GM12874 (cell line): ENCODE measurements around the gene XRN2.

Experiments
- CTCF ChIP-seq: IDR thresholded peaks from 2 replicates; pipeline ENCODE4 v1.5.1; 2011; ENCODE audit warnings: low read depth, mild to moderate bottlenecking, control low read depth, low read length, moderate library complexity; ENCODE audit not compliant: insufficient read depth

Gene XRN2

DNA sequence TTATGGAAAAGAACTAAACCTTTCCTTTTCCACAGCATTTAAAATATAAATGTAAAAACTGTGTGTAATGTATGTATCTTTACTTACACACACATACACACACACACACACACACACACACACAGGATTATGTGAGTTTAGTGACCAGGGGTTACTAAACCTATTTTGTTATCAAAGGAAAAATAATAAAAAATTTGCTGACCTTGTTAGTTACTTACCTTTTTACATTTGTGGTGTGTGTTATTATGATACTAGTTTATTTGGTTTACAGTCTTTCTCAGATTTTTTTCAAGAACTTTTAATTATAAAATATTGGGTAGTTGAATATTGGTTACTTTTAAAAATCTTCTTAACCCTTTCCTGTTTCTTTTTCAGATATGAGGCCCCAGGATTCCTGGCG is 78.5 kb downstream of the XRN2 start:
- no peak for TF ChIP-seq CTCF

DNA sequence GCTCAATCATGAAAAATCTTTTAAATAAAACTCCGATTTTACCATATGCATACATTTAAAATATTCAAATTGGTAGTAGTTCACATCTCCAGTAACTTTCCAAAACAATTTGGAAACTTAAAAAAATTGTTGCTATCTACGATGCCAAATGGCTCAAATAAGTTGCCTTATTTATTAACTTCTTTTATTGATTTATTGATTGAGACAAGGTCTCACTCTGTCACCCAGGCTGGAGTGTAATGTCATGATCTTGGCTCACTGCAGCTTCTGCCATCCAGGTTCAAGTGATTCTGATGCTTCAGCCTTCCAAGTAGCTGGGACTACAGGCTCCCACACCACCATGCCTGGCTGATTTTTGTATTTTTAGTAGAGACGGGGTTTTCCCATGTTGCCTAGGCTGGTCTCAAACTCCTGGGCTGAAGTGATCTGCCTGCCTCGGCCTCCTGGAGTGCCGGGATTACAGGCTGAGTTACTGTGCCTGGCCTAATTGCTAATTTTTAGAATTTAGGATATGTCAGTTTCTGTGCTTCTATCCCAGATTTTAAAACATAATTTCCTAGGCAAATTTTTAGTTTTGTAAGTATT is 81.3 kb downstream of the XRN2 start:
- TF ChIP-seq CTCF: no peak

- no peak for TF ChIP-seq CTCF
Measured at GRCh38 chr20:21386111-21386510, 83.0 kb downstream of the XRN2 start.

DNA sequence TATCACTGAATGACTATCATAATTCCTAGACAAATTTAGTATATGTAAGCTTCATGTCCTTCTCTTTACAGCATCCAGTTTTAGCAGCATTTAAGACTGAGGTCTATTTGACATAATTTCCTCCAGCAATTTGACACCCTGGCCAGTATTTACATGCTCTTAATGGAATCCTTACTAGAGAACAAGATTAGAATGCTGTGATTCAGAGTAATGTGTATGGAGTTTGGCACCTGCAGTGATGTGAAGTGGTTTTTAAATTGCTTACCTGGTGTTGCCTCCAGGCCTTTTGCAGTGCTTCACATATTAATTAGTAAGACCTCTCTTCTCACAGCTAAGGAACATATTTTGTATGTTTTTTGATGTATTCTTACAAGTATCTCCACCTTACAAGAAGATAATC is 84.4 kb downstream of the XRN2 start:
- TF ChIP-seq CTCF: no peak

DNA sequence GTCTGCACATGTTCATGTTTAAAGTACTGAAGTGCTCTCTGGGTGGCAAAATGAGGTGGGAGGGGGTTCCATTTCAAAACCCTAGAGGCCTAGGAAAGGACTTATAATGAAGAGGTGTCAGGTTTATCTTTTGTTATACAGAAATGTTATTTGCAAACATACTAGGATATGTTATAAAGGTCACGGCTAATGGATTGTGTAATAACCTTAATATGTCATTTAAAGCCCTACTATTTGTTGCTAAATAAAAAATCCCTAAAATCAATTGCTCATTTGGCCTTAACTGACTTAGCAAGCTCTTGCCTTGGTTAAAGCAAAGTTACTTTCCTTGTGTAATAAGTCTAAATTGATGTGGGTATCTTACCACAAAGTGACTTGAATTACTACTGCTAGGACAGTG is 85.4 kb downstream of the XRN2 start:
- no peak for TF ChIP-seq CTCF

- TF ChIP-seq CTCF: no peak
Measured at GRCh38 chr20:21389368-21389767, 86.2 kb downstream of the XRN2 start.

DNA sequence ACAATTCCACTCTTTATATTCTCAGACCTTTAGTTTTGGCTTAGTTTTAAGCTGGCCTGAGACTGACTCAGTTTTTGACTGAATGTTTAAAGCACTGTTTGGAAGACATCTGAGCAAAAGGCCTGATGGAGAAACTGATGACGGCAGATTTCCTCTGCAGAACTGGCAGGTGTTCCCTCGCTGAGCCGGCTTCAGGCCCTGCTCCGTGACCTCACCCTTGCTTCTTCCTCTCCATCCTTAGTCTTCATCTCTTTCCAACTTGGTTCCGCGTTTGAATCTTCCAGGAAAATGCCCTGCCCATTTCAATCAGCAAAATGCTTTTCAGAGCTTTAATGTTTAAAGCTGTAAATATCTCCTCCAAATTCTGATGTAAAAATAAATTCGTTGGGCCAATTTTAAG is 87.6 kb downstream of the XRN2 start:
- TF ChIP-seq CTCF: no peak
